ENCODE data around the gene SLCO2B1. TPM values are rescaled to one million over a fixed set of nuclear protein-coding genes. Genes with fewer than 3 reads are reported as not detected.

Gene SLCO2B1
- total RNA-seq, 3 donors from 2014 or later (not counting 1 experiment from before 2014, with no cell fraction given), result not detected

- no peaks in the 10 kb centered on the region for H3K36me3 Mint-ChIP-seq
- no peak for ATAC-seq
- H3K9me3 Mint-ChIP-seq, result no peaks in the 10 kb centered on the region
- TF ChIP-seq CTCF (IDR thresholded peaks at IDR 0.05), result no peak
- intact Hi-C loops (cut with micrococcal nuclease), result no loop called here
- no peaks in the 10 kb centered on the region for H3K4me1 ChIP-seq (ENCODE audit: control insufficient read depth, insufficient read depth, low read length)
- no peak overlapping the region for H3K4me3 ChIP-seq (ENCODE audit: low read length)
- DNase-seq, result no peak
- peaks cover 0 to 6% of the 10 kb centered on the region in 2 donors for H3K27me3 Mint-ChIP-seq (ENCODE audit: low read depth in 2 of 2)
- H3K36me3 ChIP-seq (ENCODE audit: control insufficient read depth, insufficient read depth, low read length), result no peaks in the 10 kb centered on the region
- 82% methylated on average over 6 of the region's 6 CpGs for WGBS (ENCODE audit: insufficient coverage)
- H3K9me3 ChIP-seq (ENCODE audit: control insufficient read depth, insufficient read depth, low read length), result no peaks in the 10 kb centered on the region
- H3K27ac ChIP-seq (ENCODE audit: low read length), result no peak overlapping the region
- H3K4me3 Mint-ChIP-seq, result no peak overlapping the region
- H3K4me1 Mint-ChIP-seq, result no peaks in the 10 kb centered on the region
- H3K27me3 ChIP-seq (ENCODE audit: control insufficient read depth, insufficient read depth, low read length), result no peaks in the 10 kb centered on the region
- no peak overlapping the region for H3K27ac Mint-ChIP-seq
Observed at GRCh38 chr11:75202195-75202594, 51.3 kb downstream of the SLCO2B1 start.

GRCh38 chr11:75203138-75203537, 52.2 kb downstream of the SLCO2B1 start:
- no peak for TF ChIP-seq CTCF (IDR thresholded peaks at IDR 0.05)
- DNase-seq, result no peak
- Mint-ChIP-seq H3K4me1 (no peaks in the 10 kb centered on the region), H3K4me3 (no peak overlapping the region), H3K27ac (no peak overlapping the region), H3K27me3 (ENCODE audit: low read depth in 2 of 2) (peaks cover 0 to 6% of the 10 kb centered on the region in 2 donors), H3K36me3 (no peaks in the 10 kb centered on the region), H3K9me3 (no peaks in the 10 kb centered on the region)
- intact Hi-C loops (cut with micrococcal nuclease), result no loop called here
- WGBS (ENCODE audit: insufficient coverage), result 87% methylated on average over 13 of the region's 13 CpGs
- Histone ChIP-seq H3K4me3 (ENCODE audit: low read length) (no peak overlapping the region), H3K4me1 (ENCODE audit: control insufficient read depth, insufficient read depth, low read length) (no peaks in the 10 kb centered on the region), H3K9me3 (ENCODE audit: control insufficient read depth, insufficient read depth, low read length) (no peaks in the 10 kb centered on the region), H3K27ac (ENCODE audit: low read length) (no peak overlapping the region), H3K27me3 (ENCODE audit: control insufficient read depth, insufficient read depth, low read length) (no peaks in the 10 kb centered on the region), H3K36me3 (ENCODE audit: control insufficient read depth, insufficient read depth, low read length) (no peaks in the 10 kb centered on the region)
- ATAC-seq, result no peak

GRCh38 chr11:75203641-75204011, 52.7 kb downstream of the SLCO2B1 start:
- Mint-ChIP-seq H3K9me3 (no peaks in the 10 kb centered on the region), H3K4me3 (no peak overlapping the region), H3K27me3 (ENCODE audit: low read depth in 2 of 2) (peaks cover 0 to 6% of the 10 kb centered on the region in 2 donors), H3K4me1 (no peaks in the 10 kb centered on the region), H3K27ac (no peak overlapping the region), H3K36me3 (no peaks in the 10 kb centered on the region)
- no peak for TF ChIP-seq CTCF (IDR thresholded peaks at IDR 0.05)
- DNase-seq (no peak), ATAC-seq (no peak)
- Histone ChIP-seq H3K27me3 (ENCODE audit: control insufficient read depth, insufficient read depth, low read length) (no peaks in the 10 kb centered on the region), H3K4me1 (ENCODE audit: control insufficient read depth, insufficient read depth, low read length) (no peaks in the 10 kb centered on the region), H3K27ac (ENCODE audit: low read length) (no peak overlapping the region), H3K4me3 (ENCODE audit: low read length) (no peak overlapping the region), H3K36me3 (ENCODE audit: control insufficient read depth, insufficient read depth, low read length) (no peaks in the 10 kb centered on the region), H3K9me3 (ENCODE audit: control insufficient read depth, insufficient read depth, low read length) (no peaks in the 10 kb centered on the region)
- intact Hi-C loops (cut with micrococcal nuclease), result no loop called here
- 91% methylated on average over 2 of the region's 2 CpGs for WGBS (ENCODE audit: insufficient coverage)

GRCh38 chr11:75204012-75204674, 53.2 kb downstream of the SLCO2B1 start:
- H3K27ac ChIP-seq (ENCODE audit: low read length), result no peak overlapping the region
- intact Hi-C loops (cut with micrococcal nuclease), result no loop called here
- TF ChIP-seq CTCF (IDR thresholded peaks at IDR 0.05), result no peak
- H3K4me1 ChIP-seq (ENCODE audit: control insufficient read depth, insufficient read depth, low read length), result no peaks in the 10 kb centered on the region
- 86% methylated on average over 10 of the region's 10 CpGs for WGBS (ENCODE audit: insufficient coverage)
- no peak overlapping the region for H3K4me3 Mint-ChIP-seq
- H3K27ac Mint-ChIP-seq, result no peak overlapping the region
- no peaks in the 10 kb centered on the region for H3K27me3 ChIP-seq (ENCODE audit: control insufficient read depth, insufficient read depth, low read length)
- H3K4me1 Mint-ChIP-seq, result no peaks in the 10 kb centered on the region
- H3K36me3 Mint-ChIP-seq, result no peaks in the 10 kb centered on the region
- H3K4me3 ChIP-seq (ENCODE audit: low read length), result no peak overlapping the region
- H3K9me3 Mint-ChIP-seq, result no peaks in the 10 kb centered on the region
- ATAC-seq, result no peak
- DNase-seq, result no peak
- H3K9me3 ChIP-seq (ENCODE audit: control insufficient read depth, insufficient read depth, low read length), result no peaks in the 10 kb centered on the region
- H3K36me3 ChIP-seq (ENCODE audit: control insufficient read depth, insufficient read depth, low read length), result no peaks in the 10 kb centered on the region
- H3K27me3 Mint-ChIP-seq (ENCODE audit: low read depth in 2 of 2), result peaks cover 0 to 6% of the 10 kb centered on the region in 2 donors

Measured in natural killer cell (primary cell).